ENCODE data around the gene C1QTNF4.

The C1QTNF4 gene

GRCh38 chr11:47606731-47607130, 12.5 kb upstream of the C1QTNF4 start:
- H3K4me3 ChIP-seq (ENCODE audit: low read depth, low read length), result no peak overlapping the region
- TF ChIP-seq CTCF (IDR thresholded peaks at IDR 0.05; ENCODE audit: low read depth, low read length), result no peak

- no peak overlapping the region for H3K4me3 ChIP-seq (ENCODE audit: low read depth, low read length)
- no peak for TF ChIP-seq CTCF (IDR thresholded peaks at IDR 0.05; ENCODE audit: low read depth, low read length)
Observed at GRCh38 chr11:47605921-47606320, 11.7 kb upstream of the C1QTNF4 start.

DNA sequence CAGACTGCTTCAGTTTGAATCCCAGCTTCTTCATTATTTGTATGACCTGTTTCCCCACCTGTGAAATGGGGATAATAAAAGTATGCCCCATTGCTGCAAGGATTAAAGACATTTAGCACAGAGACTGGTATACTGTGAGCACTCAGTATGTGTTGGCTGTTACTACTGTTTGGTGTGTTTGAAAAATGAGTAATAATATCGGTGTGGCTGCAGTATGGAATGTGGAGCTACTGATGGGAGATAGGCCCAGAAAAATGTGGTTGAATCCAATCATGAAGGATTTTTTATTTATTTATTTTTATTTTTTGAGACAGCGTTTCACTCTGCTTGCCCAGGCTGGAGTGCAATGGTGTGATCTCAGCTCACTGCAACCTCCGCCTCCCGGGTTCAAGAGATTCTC, 9.1 kb upstream of the C1QTNF4 start:
- H3K4me3 ChIP-seq (ENCODE audit: low read depth, low read length), result no peak overlapping the region
- no peak for TF ChIP-seq CTCF (IDR thresholded peaks at IDR 0.05; ENCODE audit: low read depth, low read length)

DNA sequence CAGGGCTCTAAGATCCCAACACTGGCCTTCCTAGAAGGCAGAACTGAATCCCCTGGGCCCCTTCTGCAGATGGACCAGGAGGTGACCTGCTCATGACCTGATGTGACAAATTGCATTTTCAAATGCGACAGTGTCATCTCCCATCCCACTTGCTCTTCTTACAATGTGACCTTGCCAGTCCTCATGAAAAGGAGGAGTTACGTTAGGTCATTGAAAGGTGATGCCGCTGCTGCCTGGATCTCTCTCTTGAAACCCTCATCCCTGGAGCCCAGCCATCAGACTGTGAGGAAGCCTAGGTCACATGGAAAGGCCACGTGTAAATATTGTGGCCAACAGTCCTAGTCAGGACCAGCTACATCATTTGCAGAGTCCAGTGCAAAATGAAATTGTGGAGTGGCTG, 5.7 kb upstream of the C1QTNF4 start:
- TF ChIP-seq CTCF (IDR thresholded peaks at IDR 0.05; ENCODE audit: low read depth, low read length), result no peak
- no peak overlapping the region for H3K4me3 ChIP-seq (ENCODE audit: low read depth, low read length)

GRCh38 chr11:47595967-47596366, 1.8 kb upstream of the C1QTNF4 start:
- no peak overlapping the region for H3K4me3 ChIP-seq (ENCODE audit: low read depth, low read length)
- no peak for TF ChIP-seq CTCF (IDR thresholded peaks at IDR 0.05; ENCODE audit: low read depth, low read length)

DNA sequence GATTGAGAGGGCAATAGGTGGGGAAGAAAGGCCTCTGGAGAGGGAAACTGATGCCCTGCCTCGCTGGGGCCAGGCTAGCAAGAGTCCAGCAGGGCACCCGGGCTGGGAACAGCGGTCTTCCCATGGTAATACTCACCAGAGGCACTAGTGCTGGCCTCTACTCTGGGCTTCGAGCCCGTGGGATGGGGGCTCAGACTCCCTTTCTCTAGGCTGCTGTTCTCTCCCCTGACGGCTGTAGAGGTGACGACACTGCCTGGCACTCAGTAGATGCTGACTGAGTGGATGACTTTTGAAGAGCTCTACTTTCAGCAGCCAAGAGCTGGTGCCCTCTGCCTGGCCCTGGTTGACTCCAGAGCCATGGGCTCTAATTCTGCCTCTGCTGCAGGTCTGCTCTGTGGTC, 818 bp upstream of the C1QTNF4 start:
- H3K4me3 ChIP-seq (ENCODE audit: low read depth, low read length), result no peak overlapping the region
- TF ChIP-seq CTCF (IDR thresholded peaks at IDR 0.05; ENCODE audit: low read depth, low read length), result no peak

DNA sequence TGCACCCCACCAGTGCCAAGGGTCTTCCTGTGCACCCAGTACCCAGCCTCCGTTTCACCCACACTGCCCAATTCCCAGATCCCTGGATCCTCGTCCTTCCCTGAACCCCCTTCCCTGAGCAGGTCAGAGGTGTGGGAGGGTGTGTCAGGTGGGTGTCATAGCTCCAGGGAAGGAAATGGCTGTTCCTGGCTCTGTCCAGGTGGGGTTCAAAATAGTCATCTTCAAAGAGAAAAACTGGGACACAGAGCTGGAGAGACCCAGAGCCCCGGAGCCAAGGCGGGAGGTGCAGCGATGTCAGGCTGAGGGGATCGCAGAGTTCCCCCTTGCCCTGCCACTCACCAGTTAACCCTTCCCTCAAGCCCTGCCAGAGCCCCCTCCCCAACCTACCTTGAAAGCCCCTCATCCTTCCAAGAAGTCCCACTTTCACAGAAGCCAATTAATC, 698 bp downstream of the C1QTNF4 start:
- H3K4me3 ChIP-seq (ENCODE audit: low read depth, low read length), result no peak overlapping the region
- TF ChIP-seq CTCF (IDR thresholded peaks at IDR 0.05; ENCODE audit: low read depth, low read length), result no peak

Data from WI38 (cell line).